ENCODE measurements around the gene AKT1S1.

AKT1S1 gene

DNA sequence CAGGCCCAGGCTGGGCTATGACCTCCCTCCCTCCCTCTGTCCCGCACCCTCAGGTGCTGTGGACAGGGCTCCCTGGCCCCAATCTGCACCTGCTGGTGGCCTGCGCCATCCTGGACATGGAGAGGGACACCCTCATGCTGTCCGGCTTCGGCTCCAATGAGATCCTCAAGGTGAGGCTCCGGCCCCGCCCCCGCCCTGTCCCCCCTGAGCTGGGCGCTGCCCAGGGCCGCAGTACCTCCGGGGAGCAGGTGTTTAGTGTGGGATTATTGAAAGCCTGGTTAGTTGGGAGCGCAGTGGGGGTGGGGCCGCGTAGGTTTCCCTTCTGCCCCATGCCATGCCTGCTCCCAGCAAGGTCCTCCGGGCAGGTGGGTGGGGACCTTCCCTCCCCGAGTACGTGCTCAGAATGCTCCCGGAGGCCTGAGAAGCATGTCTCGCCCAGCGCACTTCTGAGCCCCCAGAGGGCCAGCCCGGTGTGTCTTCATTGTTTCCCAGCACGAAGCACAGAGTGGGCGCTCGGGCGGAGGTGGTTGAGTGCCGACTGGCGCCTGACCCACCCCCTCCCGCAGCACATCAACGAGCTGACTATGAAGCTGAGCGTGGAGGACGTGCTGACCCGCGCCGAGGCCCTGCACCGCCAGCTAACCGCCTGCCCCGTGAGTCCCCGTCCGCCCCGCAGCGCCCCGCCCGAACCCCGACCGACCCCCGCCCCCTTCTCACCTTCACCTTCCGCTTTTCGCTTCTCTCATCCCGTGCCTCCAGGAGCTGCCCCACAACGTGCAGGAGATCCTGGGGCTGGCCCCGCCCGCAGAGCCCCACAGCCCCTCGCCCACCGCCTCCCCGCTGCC is 10.7 kb upstream of the AKT1S1 start:
- no peak for DNase-seq (ENCODE audit: extremely low read depth, low read depth)
- TF ChIP-seq, protein P1, sequence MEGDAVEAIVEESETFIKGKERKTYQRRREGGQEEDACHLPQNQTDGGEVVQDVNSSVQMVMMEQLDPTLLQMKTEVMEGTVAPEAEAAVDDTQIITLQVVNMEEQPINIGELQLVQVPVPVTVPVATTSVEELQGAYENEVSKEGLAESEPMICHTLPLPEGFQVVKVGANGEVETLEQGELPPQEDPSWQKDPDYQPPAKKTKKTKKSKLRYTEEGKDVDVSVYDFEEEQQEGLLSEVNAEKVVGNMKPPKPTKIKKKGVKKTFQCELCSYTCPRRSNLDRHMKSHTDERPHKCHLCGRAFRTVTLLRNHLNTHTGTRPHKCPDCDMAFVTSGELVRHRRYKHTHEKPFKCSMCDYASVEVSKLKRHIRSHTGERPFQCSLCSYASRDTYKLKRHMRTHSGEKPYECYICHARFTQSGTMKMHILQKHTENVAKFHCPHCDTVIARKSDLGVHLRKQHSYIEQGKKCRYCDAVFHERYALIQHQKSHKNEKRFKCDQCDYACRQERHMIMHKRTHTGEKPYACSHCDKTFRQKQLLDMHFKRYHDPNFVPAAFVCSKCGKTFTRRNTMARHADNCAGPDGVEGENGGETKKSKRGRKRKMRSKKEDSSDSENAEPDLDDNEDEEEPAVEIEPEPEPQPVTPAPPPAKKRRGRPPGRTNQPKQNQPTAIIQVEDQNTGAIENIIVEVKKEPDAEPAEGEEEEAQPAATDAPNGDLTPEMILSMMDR (IDR thresholded peaks at IDR 0.05; ENCODE audit: low read depth, low read length, missing control alignments): no peak
- no peak overlapping the region for H3K4me3 ChIP-seq (replicated peaks; ENCODE audit: low read depth, low read length)

DNA sequence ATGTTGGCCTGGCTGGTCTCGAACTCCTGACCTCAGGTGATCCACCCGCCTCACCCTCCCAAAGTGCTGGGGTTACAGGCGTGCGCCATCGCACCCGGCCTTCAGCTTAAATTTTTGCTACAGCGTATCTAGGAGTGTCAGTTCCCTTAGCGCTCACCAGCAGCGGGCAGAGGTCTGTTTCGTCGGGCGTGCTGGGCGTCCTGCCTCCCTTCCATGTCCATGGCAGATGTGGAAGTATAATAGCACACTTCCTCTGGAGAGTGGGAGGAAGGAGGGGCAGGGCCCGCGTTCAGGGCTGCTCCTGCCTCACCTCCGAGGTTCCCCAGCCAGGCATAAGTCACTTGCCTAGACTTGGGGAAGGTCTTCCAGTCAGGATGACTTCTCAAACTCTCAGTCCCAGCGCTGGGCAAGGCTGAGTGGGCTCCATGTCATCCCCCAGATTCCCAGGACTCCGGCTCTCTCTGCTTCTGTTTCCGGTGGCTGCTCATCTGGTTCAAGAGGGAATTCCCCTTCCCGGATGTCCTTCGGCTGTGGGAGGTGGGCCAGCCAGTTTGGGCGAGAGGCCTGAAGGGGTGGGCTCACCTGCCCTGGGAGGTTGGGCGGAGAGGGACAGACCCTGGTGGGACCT is 10.0 kb upstream of the AKT1S1 start:
- no peak for DNase-seq (ENCODE audit: extremely low read depth, low read depth)
- no peak overlapping the region for H3K4me3 ChIP-seq (replicated peaks; ENCODE audit: low read depth, low read length)
- TF ChIP-seq, protein P1 (IDR thresholded peaks at IDR 0.05; ENCODE audit: low read depth, low read length, missing control alignments): no peak

DNA sequence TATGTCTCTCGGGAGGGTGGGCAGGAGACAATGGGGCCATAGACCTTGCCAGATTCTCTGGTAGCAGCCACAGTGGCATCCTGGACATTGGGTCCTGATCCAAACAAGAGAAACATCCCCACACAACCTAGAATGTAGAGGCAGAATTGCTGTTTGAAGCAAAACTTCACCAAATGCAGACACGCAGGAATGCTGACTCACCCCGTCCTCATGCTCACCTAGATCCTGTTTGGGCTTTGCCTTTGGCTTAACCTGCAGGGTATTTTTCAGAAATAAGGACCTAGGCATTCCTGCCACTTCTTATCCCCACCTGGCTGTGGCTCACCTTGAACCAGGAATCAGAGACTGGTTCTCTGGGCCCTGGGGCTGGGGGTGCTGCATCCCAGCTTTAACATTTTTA is 7.6 kb upstream of the AKT1S1 start:
- DNase-seq (ENCODE audit: extremely low read depth, low read depth): no peak
- H3K4me3 ChIP-seq (replicated peaks; ENCODE audit: low read depth, low read length): no peak overlapping the region
- TF ChIP-seq, protein P1 (IDR thresholded peaks at IDR 0.05; ENCODE audit: low read depth, low read length, missing control alignments): no peak

DNA sequence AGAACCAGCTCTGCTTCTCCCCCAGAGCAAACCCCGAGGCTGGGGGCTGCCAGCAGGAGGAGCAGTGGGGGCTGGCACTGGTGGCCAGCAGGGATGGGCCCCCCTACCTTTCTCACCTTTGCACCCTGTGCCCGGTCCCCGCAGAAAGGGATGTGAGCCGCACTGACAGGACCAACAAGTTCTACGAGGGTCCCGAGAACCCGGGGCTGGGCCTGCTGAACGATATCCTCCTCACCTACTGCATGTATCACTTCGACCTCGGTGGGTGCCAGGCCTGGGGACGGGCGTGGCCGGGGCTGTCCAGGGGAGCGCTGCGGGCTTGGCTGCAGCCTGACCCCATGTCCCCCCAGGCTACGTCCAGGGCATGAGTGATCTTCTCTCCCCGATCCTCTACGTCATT is 7.0 kb upstream of the AKT1S1 start:
- TF ChIP-seq, protein P1 (IDR thresholded peaks at IDR 0.05; ENCODE audit: low read depth, low read length, missing control alignments): no peak
- no peak overlapping the region for H3K4me3 ChIP-seq (replicated peaks; ENCODE audit: low read depth, low read length)
- no peak for DNase-seq (ENCODE audit: extremely low read depth, low read depth)

DNA sequence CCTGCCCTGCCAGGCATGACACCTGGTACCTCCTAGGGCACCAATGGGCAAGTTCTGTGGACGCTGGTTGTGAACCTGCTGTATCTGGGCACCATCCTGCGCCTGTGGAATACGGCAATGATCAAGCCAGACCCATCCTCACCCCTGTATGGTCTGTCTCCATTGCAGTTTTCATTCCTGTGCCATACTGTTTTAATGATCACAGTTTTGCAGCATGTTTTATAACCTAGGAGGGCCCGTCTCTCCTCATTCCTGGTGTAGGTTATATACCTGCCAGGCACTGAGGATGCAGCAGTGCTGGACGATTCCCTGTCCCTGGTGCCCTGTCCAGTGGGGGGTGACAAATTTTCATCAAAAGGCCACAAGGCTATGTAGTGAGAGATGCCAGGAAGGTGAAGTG is 5.9 kb upstream of the AKT1S1 start:
- TF ChIP-seq, protein P1 (IDR thresholded peaks at IDR 0.05; ENCODE audit: low read depth, low read length, missing control alignments): no peak
- no peak for DNase-seq (ENCODE audit: extremely low read depth, low read depth)

DNA sequence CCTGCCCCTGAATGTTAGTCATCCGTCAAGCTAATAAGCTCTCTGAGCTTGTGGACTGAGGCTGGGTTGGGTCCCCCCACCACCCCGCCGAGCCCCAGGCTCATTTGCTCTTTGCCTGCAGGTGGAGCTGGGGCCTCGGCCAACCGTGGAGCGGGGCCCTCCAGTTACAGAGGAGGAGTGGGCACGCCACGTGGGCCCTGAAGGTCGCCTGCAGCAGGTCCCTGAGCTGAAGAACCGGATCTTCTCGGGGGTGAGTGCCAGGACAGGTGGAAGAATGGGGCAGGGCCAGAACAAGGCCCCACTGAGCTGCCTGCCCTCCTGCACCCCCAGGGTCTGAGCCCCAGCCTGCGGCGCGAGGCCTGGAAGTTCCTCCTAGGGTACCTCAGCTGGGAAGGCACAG is 5.5 kb upstream of the AKT1S1 start:
- no peak overlapping the region for H3K4me3 ChIP-seq (replicated peaks; ENCODE audit: low read depth, low read length)
- TF ChIP-seq, protein P1 (IDR thresholded peaks at IDR 0.05; ENCODE audit: low read depth, low read length, missing control alignments): no peak
- no peak for DNase-seq (ENCODE audit: extremely low read depth, low read depth)

More for the DNA sequence above, 5.9 kb upstream of the AKT1S1 start:
- H3K4me3 ChIP-seq (replicated peaks; ENCODE audit: low read depth, low read length): no peak overlapping the region
